Measurements from ENCODE around the gene LIF.

GRCh38 chr22:30195245-30196140, 51.1 kb downstream of the LIF start:
- no peak for TF ChIP-seq CTCF (IDR thresholded peaks at IDR 0.05)
- no peak for TF ChIP-seq RCOR1 (IDR thresholded peaks at IDR 0.05; ENCODE audit: low read length)
- no peak for TF ChIP-seq EP300 (IDR thresholded peaks at IDR 0.05; ENCODE audit: borderline replicate concordance in 1 of 2, low read depth in 1 of 2, low read length in 1 of 2)
- TF ChIP-seq REST (IDR thresholded peaks at IDR 0.05; ENCODE audit: low read depth, low read length) = no peak
- TF ChIP-seq POLR2AphosphoS5 (IDR thresholded peaks at IDR 0.05; ENCODE audit: low read depth, low read length) = no peak
- TF ChIP-seq GATA2 (CRISPR knock-in tag; IDR thresholded peaks at IDR 0.05) = no peak
- no peak for TF ChIP-seq PBX3 (IDR thresholded peaks at IDR 0.05)
- TF ChIP-seq SMC3 (IDR thresholded peaks at IDR 0.05; ENCODE audit: low read depth, low read length) = no peak
- TF ChIP-seq IRF3 (IDR thresholded peaks at IDR 0.05; ENCODE audit: low read depth, low read length) = no peak
- no peak for TF ChIP-seq GABPA (IDR thresholded peaks at IDR 0.05; ENCODE audit: low read depth)
- TF ChIP-seq EZH2phosphoT487 (IDR thresholded peaks at IDR 0.05; ENCODE audit: borderline replicate concordance, low read depth) = no peak
- TF ChIP-seq FOSL2 (IDR thresholded peaks at IDR 0.05; ENCODE audit: borderline replicate concordance, low read depth) = no peak

Measured in SK-N-SH (cell line).